VCaP (cell line): Measurements from ENCODE around the gene SPDYE2.
"Not testable (repeated sequence)": the region's sequence is repeated elsewhere in the genome, so short reads cannot be mapped to it uniquely, and the experiment has no call there.

Experiments
- H3K27ac ChIP-seq: fragments of 450-650 bp; 2 replicates; pipeline ENCODE4 v1.5.1; 2017

SPDYE2 gene

DNA sequence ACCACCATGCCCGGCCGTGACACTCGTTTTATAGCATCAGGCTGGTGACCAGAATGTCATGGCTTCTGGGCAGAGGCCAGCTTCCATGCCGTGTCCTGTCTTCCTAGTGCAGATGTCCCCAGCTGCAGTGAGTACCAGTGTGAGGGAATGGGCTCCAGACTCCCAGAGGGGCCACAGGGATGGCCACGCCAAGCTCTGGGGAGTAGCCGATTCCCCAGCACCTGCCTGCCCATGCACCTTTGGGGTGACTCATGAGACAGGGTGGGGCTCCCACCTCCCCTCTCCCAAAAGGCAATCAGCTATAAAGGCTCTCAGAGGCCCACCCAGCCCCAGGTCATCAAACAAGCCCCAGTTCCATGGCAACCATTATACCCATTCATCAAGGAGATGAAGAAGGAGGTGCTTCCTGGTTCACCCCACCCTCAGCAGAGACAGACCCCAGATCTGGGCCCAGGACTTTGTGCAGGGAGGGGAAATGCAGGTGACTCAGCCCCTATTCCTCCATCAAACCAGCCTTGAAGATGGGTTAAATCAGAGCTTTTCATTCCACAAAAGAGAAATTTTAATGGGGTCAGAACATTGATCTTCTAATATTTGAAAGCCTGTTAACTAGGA, at the start of gene SPDYE2:
Gene SPDYE2, plus strand, starts transcription at position 419 of the 615 bp plus-strand sequence. CDS start 2,030 bp downstream, outside the sequence.
- H3K27ac ChIP-seq = not testable (repeated sequence)

GRCh38 chr7:102503141-102503540, 47.9 kb upstream of the SPDYE2 start:
- not testable (repeated sequence) for H3K27ac ChIP-seq

DNA sequence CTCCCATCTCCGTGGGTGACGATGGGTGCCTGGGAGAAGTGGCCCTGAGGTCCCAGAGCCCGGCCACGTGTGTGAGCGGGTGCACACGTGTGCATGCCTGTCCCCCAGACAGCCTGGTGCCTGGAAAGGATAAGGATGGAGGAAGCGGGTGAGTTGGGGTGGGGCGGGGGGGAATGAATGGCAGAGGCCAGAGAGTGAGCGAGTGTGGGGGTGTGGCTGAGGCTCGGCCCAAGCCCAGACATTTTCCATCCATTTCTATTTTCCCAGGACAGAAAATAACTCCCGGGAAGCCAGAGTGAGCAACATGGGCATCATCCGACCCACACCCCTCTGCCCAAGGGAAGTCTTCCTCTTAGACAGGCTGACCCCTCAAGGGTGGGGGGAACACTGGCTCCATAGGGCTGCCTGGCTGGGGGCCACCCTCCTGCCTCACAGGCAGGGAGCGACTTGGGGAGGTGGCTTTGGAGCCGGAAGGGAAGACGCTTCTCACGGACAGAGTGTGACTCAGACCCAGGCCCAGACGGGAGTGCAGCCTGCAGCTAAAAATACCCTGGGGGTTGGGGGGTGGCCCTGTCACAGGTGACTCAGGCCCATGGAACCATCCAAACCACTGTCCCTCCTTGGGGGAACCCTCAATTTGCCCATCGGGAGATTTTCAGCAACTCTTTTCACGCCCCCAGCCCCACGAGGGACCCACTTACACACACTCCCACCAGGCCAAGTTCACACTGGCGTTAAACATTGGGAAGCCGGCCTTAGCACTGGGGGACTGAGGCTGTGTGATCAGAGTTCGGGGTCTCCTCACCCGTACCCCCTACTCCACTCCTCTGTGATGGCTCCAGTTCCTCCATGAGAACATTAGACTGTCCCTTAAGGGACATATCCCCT, 45.5 kb upstream of the SPDYE2 start:
- H3K27ac ChIP-seq = not testable (repeated sequence)

GRCh38 chr7:102507410-102508088, 43.5 kb upstream of the SPDYE2 start:
- H3K27ac ChIP-seq = not testable (repeated sequence)

DNA sequence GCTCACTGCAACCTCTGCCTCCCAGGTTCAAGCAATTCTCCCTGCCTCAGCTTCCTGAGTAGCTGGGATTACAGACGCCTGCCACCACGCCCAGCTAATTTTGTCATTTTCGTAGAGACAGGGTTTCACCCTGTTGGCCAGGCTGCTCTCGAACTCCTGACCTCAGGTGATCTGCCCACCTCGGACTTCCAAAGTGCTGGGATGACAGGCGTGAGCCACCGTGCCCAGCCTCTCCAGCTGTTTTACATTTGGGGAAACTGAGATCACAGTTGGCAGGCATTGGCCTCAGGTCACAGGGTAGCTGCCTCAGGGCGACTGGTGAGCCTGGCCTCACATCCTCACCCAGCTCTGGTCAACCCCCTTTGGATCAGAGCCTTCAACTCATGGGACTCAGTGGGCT, 40.5 kb upstream of the SPDYE2 start:
- H3K27ac ChIP-seq = not testable (repeated sequence)

DNA sequence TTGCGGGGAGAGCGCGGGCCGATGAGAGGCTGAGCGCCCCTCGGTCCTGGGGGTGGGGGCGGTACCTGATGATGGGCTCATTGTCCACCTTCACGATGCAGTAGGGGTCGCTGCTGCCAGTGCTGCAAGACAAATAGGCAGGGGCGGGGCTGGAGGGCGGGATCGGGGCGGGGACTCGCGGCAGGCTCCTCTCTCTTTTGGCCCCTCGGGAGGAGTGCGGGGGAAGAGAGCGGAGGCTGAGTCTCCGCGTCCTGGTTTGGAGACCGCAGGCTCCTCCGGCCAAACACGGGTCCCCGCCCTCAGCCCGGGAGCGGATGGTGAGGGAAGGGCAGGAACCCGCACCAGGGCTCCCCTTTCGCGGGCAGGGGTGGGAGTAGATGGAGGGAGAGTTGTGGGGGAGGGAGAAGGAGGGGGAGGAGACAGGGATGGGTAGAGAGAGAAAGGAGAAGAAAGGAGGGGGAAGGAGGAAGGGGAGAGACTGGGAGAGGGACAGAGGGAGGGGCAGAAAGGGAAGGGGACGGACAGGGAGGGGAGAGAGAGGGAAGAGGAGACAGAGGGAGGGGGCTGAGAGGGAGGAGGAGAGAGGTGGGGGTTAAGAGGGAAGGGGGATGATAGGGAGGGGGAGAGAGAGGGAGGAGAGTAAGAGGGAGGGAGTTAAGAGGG, 39.0 kb upstream of the SPDYE2 start:
- H3K27ac ChIP-seq = not testable (repeated sequence)

DNA sequence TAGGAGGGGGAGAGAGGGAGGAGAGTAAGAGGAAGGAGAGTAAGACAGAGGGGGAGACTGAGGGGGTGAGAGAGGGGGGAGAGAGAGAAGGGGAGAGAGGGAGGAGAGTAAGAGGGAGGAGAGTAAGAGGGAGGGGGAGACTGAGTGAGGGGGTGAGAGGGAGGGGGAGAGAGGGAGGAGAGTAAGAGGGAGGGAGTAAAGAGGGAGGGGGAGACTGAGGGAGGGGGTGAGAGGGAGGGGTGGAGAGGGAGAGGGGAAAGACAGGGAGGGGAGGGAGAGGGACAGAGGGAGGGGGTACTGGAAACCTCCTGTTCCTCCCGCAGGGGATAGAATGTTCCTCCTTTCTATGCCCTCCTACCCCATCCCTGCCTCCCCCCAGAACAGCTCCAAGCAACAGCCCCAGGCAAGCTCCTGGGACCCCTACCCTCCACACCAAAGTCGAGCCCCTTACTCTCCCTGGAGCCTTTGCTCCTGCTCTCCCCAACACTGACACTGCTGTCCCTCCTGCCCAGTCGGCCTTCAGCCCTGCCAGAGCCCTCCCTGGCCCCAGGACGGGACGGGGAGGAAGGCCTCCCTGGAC, 38.3 kb upstream of the SPDYE2 start:
- not testable (repeated sequence) for H3K27ac ChIP-seq

DNA sequence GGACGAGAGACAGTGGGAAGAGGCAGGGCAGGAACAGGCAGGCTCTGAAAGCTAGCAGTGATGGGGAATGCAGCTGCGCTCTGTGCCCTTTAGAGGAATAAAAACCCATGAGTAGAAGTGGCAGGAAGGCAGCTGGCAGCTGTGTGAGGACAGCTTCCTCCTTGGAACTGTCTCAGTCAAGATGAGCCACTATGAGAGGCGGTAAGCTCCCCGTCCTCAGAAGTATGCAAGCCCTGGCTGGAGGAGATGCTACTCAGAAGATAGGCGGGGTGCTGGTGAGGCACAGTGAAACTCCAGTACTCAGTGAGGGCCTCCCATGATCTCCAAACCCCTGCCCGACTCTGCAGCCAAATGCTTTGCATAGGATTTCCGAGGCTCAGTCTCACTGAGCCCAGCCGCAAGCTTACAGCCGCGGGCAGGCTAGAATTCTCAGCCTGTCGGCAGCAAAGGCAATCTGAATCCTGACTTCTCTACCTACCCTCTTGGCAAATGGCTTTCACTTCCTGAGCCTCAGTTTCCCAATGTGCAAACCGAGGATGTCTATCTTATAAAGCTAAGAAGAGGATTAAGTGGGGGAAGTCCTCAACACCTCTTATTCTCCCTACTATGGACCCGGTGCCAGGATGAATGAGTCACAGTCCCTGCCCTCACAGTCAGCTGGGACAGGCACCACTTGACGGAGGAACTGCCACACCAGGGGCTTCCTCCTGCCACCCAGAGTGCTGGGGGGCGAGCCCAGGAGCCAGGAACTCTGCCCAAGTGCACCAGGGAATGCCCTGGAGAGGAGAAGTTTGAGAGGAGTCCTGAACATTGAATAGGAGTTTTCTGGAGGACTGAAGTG, 35.9 kb upstream of the SPDYE2 start:
- not testable (repeated sequence) for H3K27ac ChIP-seq

GRCh38 chr7:102515889-102516288, 35.1 kb upstream of the SPDYE2 start:
- not testable (repeated sequence) for H3K27ac ChIP-seq

DNA sequence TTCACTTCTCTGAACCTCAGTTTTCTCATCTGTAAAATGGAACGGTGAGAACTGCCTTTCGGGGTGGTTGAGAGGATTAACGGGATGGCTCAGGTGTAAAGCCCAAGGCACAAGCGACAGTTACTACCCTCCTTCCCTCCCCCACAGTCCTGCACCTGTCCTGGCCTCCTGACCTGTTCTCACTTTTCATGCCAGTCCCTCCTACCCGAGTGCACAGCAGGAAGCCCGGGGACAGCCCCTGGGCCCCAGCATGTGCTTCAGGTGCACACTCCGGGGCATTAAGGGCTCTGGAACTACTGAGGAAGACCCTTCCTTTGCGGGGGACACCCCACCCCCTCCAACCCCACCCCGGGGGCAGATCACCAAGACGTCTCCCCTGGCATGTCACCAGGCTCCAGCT, 34.1 kb upstream of the SPDYE2 start:
- H3K27ac ChIP-seq = not testable (repeated sequence)

GRCh38 chr7:102517550-102518147, 33.4 kb upstream of the SPDYE2 start, which contains the start of gene RASA4B:
TSS of gene RASA4B (minus strand) at chr7:102517777. CDS start at chr7:102517710, 67 bp downstream.
- not testable (repeated sequence) for H3K27ac ChIP-seq

DNA sequence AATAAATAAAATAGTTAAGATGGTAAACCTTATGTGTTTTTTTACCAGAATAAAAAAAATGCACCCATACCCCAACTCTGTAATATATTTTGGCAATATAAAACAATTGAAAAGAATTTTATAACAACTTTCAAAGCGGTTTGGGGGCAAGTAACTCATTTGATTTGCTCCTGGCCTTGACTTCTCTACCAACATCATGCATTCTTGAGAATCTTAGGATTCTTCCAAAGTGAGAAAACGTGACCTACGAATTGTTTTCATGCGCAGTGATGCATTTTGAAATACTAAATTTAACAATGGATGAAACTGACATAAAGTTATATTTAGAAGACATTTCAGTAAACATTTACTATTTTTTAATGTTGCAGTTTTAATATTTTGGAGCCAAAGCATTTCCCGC, 30.2 kb upstream of the SPDYE2 start:
- not testable (repeated sequence) for H3K27ac ChIP-seq

GRCh38 chr7:102524803-102525202, 26.2 kb upstream of the SPDYE2 start:
- not testable (repeated sequence) for H3K27ac ChIP-seq

DNA sequence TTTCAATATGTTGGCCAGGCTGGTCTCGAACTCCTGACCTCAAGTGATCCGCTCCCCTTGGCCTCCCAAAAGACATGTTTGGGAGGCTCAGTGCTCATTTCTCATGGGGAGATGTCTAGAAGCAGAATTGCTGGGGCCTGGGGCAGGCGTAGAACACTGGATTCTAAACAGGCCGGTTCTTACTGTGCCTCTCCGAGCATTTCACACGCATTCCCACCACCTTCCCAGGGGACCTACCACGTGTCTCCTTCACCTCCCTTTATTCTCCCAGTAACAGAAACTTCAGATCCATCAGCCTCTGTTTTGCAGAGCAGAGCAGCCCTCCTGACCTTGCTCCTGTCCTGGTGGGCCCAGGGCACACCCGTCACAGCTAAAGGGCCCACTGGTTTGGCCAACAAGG, 23.8 kb upstream of the SPDYE2 start:
- not testable (repeated sequence) for H3K27ac ChIP-seq

GRCh38 chr7:102527822-102528793, 22.9 kb upstream of the SPDYE2 start:
- not testable (repeated sequence) for H3K27ac ChIP-seq

DNA sequence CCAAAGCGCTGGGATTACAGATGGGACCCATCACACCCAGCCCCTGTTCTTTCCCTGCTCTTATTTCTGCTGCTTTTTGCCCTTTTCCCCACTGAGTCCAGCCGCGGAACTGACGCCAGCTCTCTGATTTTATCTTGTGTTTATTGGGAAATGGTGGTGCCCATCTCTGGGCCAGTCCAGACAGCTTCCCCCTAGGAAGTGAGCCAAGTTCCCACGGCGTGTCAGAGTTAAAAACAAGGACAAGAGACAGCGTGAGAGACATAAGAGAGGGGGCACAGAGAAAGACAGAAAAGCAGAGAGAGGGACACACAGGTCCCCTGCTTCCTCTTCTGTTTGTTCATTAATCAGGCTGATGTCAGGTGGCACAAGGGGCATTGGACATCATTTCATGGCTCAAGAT, 19.4 kb upstream of the SPDYE2 start:
- not testable (repeated sequence) for H3K27ac ChIP-seq

DNA sequence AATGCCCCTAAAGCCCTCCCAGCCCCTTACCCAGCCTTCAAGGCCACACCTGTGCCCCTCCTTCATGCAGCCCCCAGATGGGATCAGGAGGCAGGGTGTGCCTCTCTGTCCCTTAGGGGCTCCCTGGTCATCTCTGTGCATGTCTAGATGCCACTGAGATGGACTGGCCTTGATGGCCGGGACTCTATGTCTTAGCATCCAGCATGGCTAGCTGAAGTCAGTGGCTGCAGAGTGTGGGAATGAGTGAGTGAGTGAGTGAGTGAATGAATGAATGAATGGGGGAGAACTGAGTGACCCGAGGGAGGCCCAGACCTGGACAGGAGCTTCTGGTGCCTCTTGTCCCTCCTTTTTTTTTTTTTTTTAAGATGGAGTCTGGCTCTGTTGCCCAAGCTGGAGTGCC, 18.9 kb upstream of the SPDYE2 start:
- H3K27ac ChIP-seq = not testable (repeated sequence)

DNA sequence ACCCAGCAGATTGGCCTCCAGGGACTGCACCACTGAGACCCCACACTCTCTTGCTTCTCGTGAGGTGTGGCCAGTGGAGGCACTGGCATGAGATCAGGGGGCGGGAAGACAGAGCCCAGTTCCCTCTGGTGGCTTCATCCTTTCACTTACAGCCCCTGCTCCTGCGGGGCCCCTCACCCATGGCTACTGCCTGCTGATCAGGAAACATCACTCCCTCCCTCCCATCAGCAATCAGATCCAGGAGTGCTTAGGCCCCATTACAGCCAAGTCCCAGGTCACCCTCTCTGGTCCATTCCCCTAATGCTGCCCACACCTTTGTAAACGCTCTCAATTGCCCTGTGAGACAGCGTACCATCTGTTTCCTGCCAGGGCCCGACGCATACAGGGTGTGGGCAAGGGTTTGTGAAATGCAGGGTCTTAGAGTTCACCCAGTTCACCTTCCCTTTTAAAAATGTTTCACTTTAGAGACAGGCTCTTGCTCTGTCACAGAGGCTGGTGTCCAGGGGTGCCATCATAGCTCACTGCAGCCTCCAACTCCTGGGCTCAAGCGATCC, 15.9 kb upstream of the SPDYE2 start:
- not testable (repeated sequence) for H3K27ac ChIP-seq

- not testable (repeated sequence) for H3K27ac ChIP-seq
These were observed 10.4 kb upstream of the SPDYE2 start for GRCh38 chr7:102540604-102541003.
